Renal pelvis (tissue), 4 donors: ENCODE data around the gene MEOX1. TPM values are rescaled to one million over a fixed set of nuclear protein-coding genes. Genes with fewer than 3 reads are reported as not detected.
"Not testable (repeated sequence)": the region's sequence is repeated elsewhere in the genome, so short reads cannot be mapped to it uniquely, and the experiment has no call there.

ENCODE experiments used
- DNase-seq: peaks from one replicate; pipeline ENCODE4 v3.0.0-alpha.2; 2013
- polyA plus RNA-seq, 3 donors: library from polyadenylated mRNA; unstranded; fragments of 120-200 nt; gene quantifications; one replicate each; pipeline ENCODE4 v1.2.1, GENCODE V29; 2013; ENCODE audit not compliant: insufficient read length in 3 of 3

MEOX1 gene
- polyA plus RNA-seq, 3 donors, result 5.8 to 16.1 (median 15.8) TPM

- DNase-seq, result not testable (repeated sequence)
Observed at GRCh38 chr17:43686957-43687356, 25.2 kb upstream of the MEOX1 start.

GRCh38 chr17:43683928-43684653 is 22.4 kb upstream of the MEOX1 start:
- DNase-seq, result no peak

- no peak for DNase-seq
Observed at GRCh38 chr17:43680461-43680860, 18.7 kb upstream of the MEOX1 start.

GRCh38 chr17:43679911-43680310 is 18.2 kb upstream of the MEOX1 start:
- no peak for DNase-seq

- DNase-seq, result no peak
Observed at GRCh38 chr17:43679401-43679800, 17.7 kb upstream of the MEOX1 start.

GRCh38 chr17:43676471-43676870 is 14.7 kb upstream of the MEOX1 start:
- no peak for DNase-seq

- DNase-seq, result no peak
Observed at GRCh38 chr17:43674394-43674793, 12.7 kb upstream of the MEOX1 start.

GRCh38 chr17:43673516-43674323 is 12.0 kb upstream of the MEOX1 start:
- DNase-seq, result no peak

- no peak for DNase-seq
Observed at GRCh38 chr17:43671755-43672519, 10.2 kb upstream of the MEOX1 start.

GRCh38 chr17:43671031-43671692 is 9.4 kb upstream of the MEOX1 start:
- DNase-seq, result no peak

GRCh38 chr17:43670645-43671030 is 8.9 kb upstream of the MEOX1 start:
- DNase-seq, result no peak

GRCh38 chr17:43669971-43670644 is 8.4 kb upstream of the MEOX1 start:
- DNase-seq, result peak; percentile 88

GRCh38 chr17:43667947-43668348 is 6.2 kb upstream of the MEOX1 start:
- DNase-seq, result no peak

GRCh38 chr17:43667506-43667905 is 5.8 kb upstream of the MEOX1 start:
- DNase-seq, result no peak

GRCh38 chr17:43665937-43666236 is 4.2 kb upstream of the MEOX1 start:
- DNase-seq, result no peak

- no peak for DNase-seq
Observed at GRCh38 chr17:43665084-43665936, 3.6 kb upstream of the MEOX1 start.

- no peak for DNase-seq
Observed at GRCh38 chr17:43664096-43664495, 2.4 kb upstream of the MEOX1 start.

GRCh38 chr17:43663383-43663782 is 1.7 kb upstream of the MEOX1 start:
- DNase-seq, result no peak

- no peak for DNase-seq
Observed at GRCh38 chr17:43662413-43663141, 855 bp upstream of the MEOX1 start.
